ENCODE measurements around the gene AFF4.

AFF4 gene

GRCh38 chr5:132943362-132944022 lies 19.9 kb downstream of the AFF4 start:
- Histone ChIP-seq H3K27ac (peak overlapping the region; percentile 20), H3K36me3 (peaks cover 5% of the 10 kb centered on the region), H3K9me3 (no peaks in the 10 kb centered on the region), H3K4me1 (ENCODE audit: control insufficient read depth in 1 of 2, insufficient read depth in 1 of 2, low read depth in 1 of 2, low read length in 1 of 2) (peaks cover 12 to 16% of the 10 kb centered on the region in 2 experiments), H3K27me3 (no peaks in the 10 kb centered on the region), H3K4me3 (ENCODE audit: low read depth in 1 of 2, low read length in 1 of 2) (no peak overlapping the region)
- TF ChIP-seq CTCF (IDR thresholded peaks at IDR 0.05): no peak

- Histone ChIP-seq H3K4me3 (ENCODE audit: low read depth in 1 of 2, low read length in 1 of 2) (no peak overlapping the region), H3K9me3 (no peaks in the 10 kb centered on the region), H3K4me1 (ENCODE audit: control insufficient read depth in 1 of 2, insufficient read depth in 1 of 2, low read depth in 1 of 2, low read length in 1 of 2) (peaks cover 12 to 16% of the 10 kb centered on the region in 2 experiments), H3K27ac (no peak overlapping the region), H3K27me3 (no peaks in the 10 kb centered on the region), H3K36me3 (peaks cover 16% of the 10 kb centered on the region)
- TF ChIP-seq CTCF (IDR thresholded peaks at IDR 0.05): no peak
These were observed 22.1 kb downstream of the AFF4 start for GRCh38 chr5:132941331-132941730.

DNA sequence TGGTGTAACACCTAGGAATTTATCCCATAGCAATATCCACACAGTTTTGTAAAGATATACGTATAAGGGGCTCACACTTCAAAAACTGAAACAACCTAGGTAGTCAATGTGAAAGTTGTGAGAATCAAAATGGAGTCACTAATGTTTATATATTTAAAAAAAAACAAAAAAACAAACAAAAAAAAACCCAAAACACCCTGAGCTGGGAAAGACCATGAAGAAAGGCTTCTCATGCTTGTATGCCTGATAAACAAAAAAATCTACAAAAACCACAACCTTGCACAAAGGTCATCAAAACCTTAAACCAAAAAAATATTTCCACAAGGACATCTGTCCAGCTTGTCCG lies 35.4 kb downstream of the AFF4 start:
- H3K4me3 ChIP-seq (ENCODE audit: low read depth in 1 of 2, low read length in 1 of 2): no peak overlapping the region
- no peaks in the 10 kb centered on the region for H3K9me3 ChIP-seq
- H3K36me3 ChIP-seq: peaks cover 62% of the 10 kb centered on the region

DNA sequence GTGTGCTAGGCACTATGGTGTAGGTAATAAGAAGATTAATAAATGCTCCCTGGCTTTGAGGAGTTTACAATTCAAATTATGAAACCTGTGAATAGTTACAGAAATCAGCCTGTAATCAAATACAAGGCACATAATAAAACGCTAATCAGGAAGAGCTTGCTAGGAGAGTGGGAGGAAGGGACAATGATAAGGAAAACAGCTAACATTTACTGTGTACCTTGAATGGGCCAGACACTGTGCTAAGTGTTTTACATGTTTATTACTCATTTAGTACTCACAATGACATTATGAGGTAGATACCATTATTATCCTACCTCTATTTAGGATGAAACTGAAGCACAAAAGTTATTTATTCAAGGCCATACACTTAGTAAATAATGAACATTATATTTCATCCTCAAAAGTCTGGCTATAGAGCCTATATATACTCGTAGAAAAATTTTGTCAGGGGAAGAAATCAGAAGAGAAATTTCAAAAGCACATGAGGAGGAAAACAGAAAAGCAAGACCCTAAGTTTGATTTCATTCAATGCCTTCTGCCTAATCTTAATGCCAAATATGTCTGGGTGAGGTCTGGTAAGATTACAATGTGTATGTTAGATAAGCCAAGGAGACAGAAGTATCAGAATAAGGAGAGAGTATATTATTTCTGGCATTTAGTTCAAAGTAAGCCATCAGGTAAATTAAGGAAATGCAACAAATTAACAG lies 35.9 kb downstream of the AFF4 start:
- Histone ChIP-seq H3K27me3 (no peaks in the 10 kb centered on the region), H3K4me1 (ENCODE audit: control insufficient read depth in 1 of 2, insufficient read depth in 1 of 2, low read depth in 1 of 2, low read length in 1 of 2) (no peaks in the 10 kb centered on the region), H3K9me3 (no peaks in the 10 kb centered on the region), H3K4me3 (ENCODE audit: low read depth in 1 of 2, low read length in 1 of 2) (no peak overlapping the region), H3K27ac (no peak overlapping the region), H3K36me3 (peaks cover 62% of the 10 kb centered on the region)
- TF ChIP-seq CTCF (IDR thresholded peaks at IDR 0.05): no peak

More for the DNA sequence above, 35.4 kb downstream of the AFF4 start:
- Histone ChIP-seq H3K4me1 (ENCODE audit: control insufficient read depth in 1 of 2, insufficient read depth in 1 of 2, low read depth in 1 of 2, low read length in 1 of 2) (no peaks in the 10 kb centered on the region), H3K27ac (no peak overlapping the region), H3K27me3 (no peaks in the 10 kb centered on the region)
- TF ChIP-seq CTCF (IDR thresholded peaks at IDR 0.05): no peak

GRCh38 chr5:132926437-132926836 lies 37.0 kb downstream of the AFF4 start:
- Histone ChIP-seq H3K27ac (no peak overlapping the region), H3K4me3 (ENCODE audit: low read depth in 1 of 2, low read length in 1 of 2) (no peak overlapping the region), H3K4me1 (ENCODE audit: control insufficient read depth in 1 of 2, insufficient read depth in 1 of 2, low read depth in 1 of 2, low read length in 1 of 2) (no peaks in the 10 kb centered on the region), H3K27me3 (no peaks in the 10 kb centered on the region), H3K9me3 (no peaks in the 10 kb centered on the region), H3K36me3 (peaks cover 62% of the 10 kb centered on the region)
- no peak for TF ChIP-seq CTCF (IDR thresholded peaks at IDR 0.05)

Data from neutrophil (primary cell).